Keratinocyte (primary cell): ENCODE results near the gene PRAF2. TPM values are rescaled to one million over a fixed set of nuclear protein-coding genes. Genes with fewer than 3 reads are reported as not detected.

Experiments
- DNase-seq: peaks from one replicate; pipeline ENCODE4 v3.0.0-alpha.2; 2011; ENCODE audit warnings: low read depth, missing footprints, low spot score
- FAIRE-seq: peaks from 2 replicates; lab custom pipeline; 2011; peaks lifted over from hg19 to GRCh38; lab: Jason Lieb, UNC
- H2AFZ ChIP-seq: 2 replicates; pipeline ENCODE4 v1.6.0; 2012; ENCODE audit warnings: low read length, control low read depth, inconsistent platforms; ENCODE audit not compliant: control insufficient read depth
- H3K27ac ChIP-seq: 2 replicates; pipeline ENCODE4 v1.5.1; 2011; ENCODE audit warnings: low read length; ENCODE audit not compliant: control insufficient read depth, insufficient read depth
- H3K27me3 ChIP-seq: 3 replicates; pipeline ENCODE4 v1.6.0; 2011; ENCODE audit warnings: low read length; ENCODE audit not compliant: control insufficient read depth, insufficient read depth; ENCODE audit errors: extremely low read depth
- H3K36me3 ChIP-seq, 2 experiments: 2 replicates in 1 of 2; 3 replicates in 1 of 2; pipeline ENCODE4 v1.5.1; 2011; ENCODE audit warnings: low read length in 2 of 2, mild to moderate bottlenecking in 1 of 2; ENCODE audit not compliant: control insufficient read depth in 2 of 2, insufficient read depth in 2 of 2; ENCODE audit errors: extremely low read depth in 1 of 2
- H3K4me1 ChIP-seq: 3 replicates; pipeline ENCODE4 v1.5.1; 2011; ENCODE audit warnings: low read length; ENCODE audit not compliant: control insufficient read depth, insufficient read depth; ENCODE audit errors: extremely low read depth
- H3K4me2 ChIP-seq: 3 replicates; pipeline ENCODE4 v1.6.0; 2011; ENCODE audit warnings: low read depth, low read length; ENCODE audit not compliant: control insufficient read depth, insufficient read depth; ENCODE audit errors: extremely low read depth
- H3K4me3 ChIP-seq, 3 experiments: fragments of 200-600 bp in 1 of 3; sonication (generic) in 1 of 3; 2 replicates in 2 of 3; 3 replicates in 1 of 3; pipeline ENCODE4 v1.5.1; 2011 to 2016; ENCODE audit warnings: low read length in 3 of 3, mild to moderate bottlenecking in 3 of 3, control low read depth in 2 of 3, inconsistent platforms in 1 of 3, low read depth in 1 of 3, mixed read lengths in 1 of 3, mixed run types in 1 of 3, moderate library complexity in 1 of 3; ENCODE audit not compliant: control insufficient read depth in 2 of 3, insufficient read depth in 2 of 3; ENCODE audit errors: extremely low read depth in 1 of 3
- H3K79me2 ChIP-seq: 2 replicates; pipeline ENCODE4 v1.6.0; 2012; ENCODE audit warnings: low read length; ENCODE audit not compliant: control insufficient read depth, insufficient read depth
- H3K9ac ChIP-seq: 3 replicates; pipeline ENCODE4 v1.6.0; 2011; ENCODE audit warnings: low read length; ENCODE audit not compliant: control insufficient read depth, insufficient read depth; ENCODE audit errors: extremely low read depth
- H3K9me1 ChIP-seq: 3 replicates; pipeline ENCODE4 v1.6.0; 2011; ENCODE audit warnings: low read length; ENCODE audit not compliant: control insufficient read depth, insufficient read depth; ENCODE audit errors: extremely low read depth
- H3K9me3 ChIP-seq: 2 replicates; pipeline ENCODE4 v1.5.1; 2012; ENCODE audit warnings: low read depth, low read length; ENCODE audit not compliant: control insufficient read depth
- H4K20me1 ChIP-seq: 3 replicates; pipeline ENCODE4 v1.6.0; 2011; ENCODE audit warnings: low read length; ENCODE audit not compliant: control insufficient read depth, insufficient read depth; ENCODE audit errors: extremely low read depth
- CTCF ChIP-seq, 3 experiments: IDR thresholded peaks in 1 of 3; conservative IDR thresholded peaks in 1 of 3; optimal IDR thresholded peaks in 1 of 3; 2 replicates in 2 of 3; 3 replicates in 1 of 3; pipeline versions ENCODE3 to v1.5.1; 2011; ENCODE audit warnings: low read length in 3 of 3, mild to moderate bottlenecking in 3 of 3, moderate library complexity in 2 of 3, control low read depth in 1 of 3, inconsistent platforms in 1 of 3; ENCODE audit not compliant: insufficient read depth in 2 of 3; ENCODE audit errors: extremely low read depth in 1 of 3
- EZH2 ChIP-seq: IDR thresholded peaks from one replicate; pipeline ENCODE4 v1.6.1; 2012; ENCODE audit warnings: inconsistent platforms, mild to moderate bottlenecking, low read length, moderate library complexity
- dilution Hi-C: fragments of 300-500 bp; cut with MboI; formaldehyde crosslinking; loops from one replicate; pipeline ENCODE4 v1.7.0; 2020; ENCODE audit warnings: low sequenced_read_pairs; ENCODE audit not compliant: extremely low pct_ligation_motif_present
- polyA plus RNA-seq, 5 experiments: library from polyadenylated mRNA; depleted of rRNA in 3 of 5; stranded (reverse) in 3 of 5; stranded (forward) in 1 of 5; unstranded in 1 of 5; fragments of >200 nt; gene quantifications; 1 replicate in 1 of 5; 2 replicates in 3 of 5; 3 replicates in 1 of 5; pipeline versions ENCODE4 v1.2.1 to v1.2.3, GENCODE V29; 2011 to 2012; ENCODE audit warnings: missing spikeins in 2 of 5, low read depth in 1 of 5, low replicate concordance in 1 of 5

The PRAF2 gene
- polyA plus RNA-seq, 1 donor (not counting 4 experiments of a cell fraction or from before 2014, with no cell fraction given): 6.9 TPM

GRCh38 chrX:49059201-49059600 lies 14.6 kb downstream of the PRAF2 start:
- dilution Hi-C loops: no loop called here
- Histone ChIP-seq H3K9ac (peak overlapping the region; percentile 71), H3K27me3 (no peaks in the 10 kb centered on the region), H2AFZ (no peak overlapping the region), H3K36me3 (peaks cover 8 to 18% of the 10 kb centered on the region in 2 experiments), H3K27ac (peak overlapping the region; percentile 52), H3K79me2 (peaks cover 17% of the 10 kb centered on the region), H3K9me3 (no peaks in the 10 kb centered on the region), H3K9me1 (no peaks in the 10 kb centered on the region), H4K20me1 (no peaks in the 10 kb centered on the region), H3K4me1 (peaks cover 5% of the 10 kb centered on the region), H3K4me2 (peak overlapping the region; percentile 67), H3K4me3 (peak overlapping the region; percentile 66 to 82 (median 77))
- DNase-seq (no peak), FAIRE-seq (no peak)
- TF ChIP-seq CTCF (optimal IDR thresholded peaks at IDR 0.05 in 1 of 3, IDR thresholded peaks at IDR 0.05 in 1 of 3, conservative IDR thresholded peaks at IDR 0.05 in 1 of 3; ENCODE audit: extremely low read depth in 1 of 3, insufficient read depth in 2 of 3, low read length in 3 of 3) (no peak), EZH2 (no peak)

GRCh38 chrX:49058794-49059193 lies 15.0 kb downstream of the PRAF2 start, which contains the start of gene CCDC120:
CCDC120 (plus strand) TSS chrX:49058999; CDS start chrX:49062042, 3,043 bp downstream.
- Histone ChIP-seq H4K20me1 (no peaks in the 10 kb centered on the region), H3K9me1 (no peaks in the 10 kb centered on the region), H3K4me2 (peak within 1 kb of the TSS; percentile 67), H2AFZ (no peak within 1 kb of the TSS), H3K36me3 (peaks cover 8 to 14% of the 10 kb centered on the region in 2 experiments), H3K27ac (peak within 1 kb of the TSS; percentile 52), H3K4me1 (peaks cover 5% of the 10 kb centered on the region), H3K9me3 (no peaks in the 10 kb centered on the region), H3K9ac (peak within 1 kb of the TSS; percentile 71), H3K27me3 (no peaks in the 10 kb centered on the region), H3K4me3 (peak within 1 kb of the TSS; percentile 66 to 82 (median 77)), H3K79me2 (peaks cover 17% of the 10 kb centered on the region)
- dilution Hi-C loops: no loop called here
- FAIRE-seq (no peak), DNase-seq (no peak)
- TF ChIP-seq CTCF (optimal IDR thresholded peaks at IDR 0.05 in 1 of 3, IDR thresholded peaks at IDR 0.05 in 1 of 3, conservative IDR thresholded peaks at IDR 0.05 in 1 of 3; ENCODE audit: extremely low read depth in 1 of 3, insufficient read depth in 2 of 3, low read length in 3 of 3): no peak
